ENCODE results near the gene ATP6AP1. TPM values are rescaled to one million over a fixed set of nuclear protein-coding genes. Genes with fewer than 3 reads are reported as not detected.

ATP6AP1 gene
- total RNA-seq, 1 donor, result 61.9 TPM

DNA sequence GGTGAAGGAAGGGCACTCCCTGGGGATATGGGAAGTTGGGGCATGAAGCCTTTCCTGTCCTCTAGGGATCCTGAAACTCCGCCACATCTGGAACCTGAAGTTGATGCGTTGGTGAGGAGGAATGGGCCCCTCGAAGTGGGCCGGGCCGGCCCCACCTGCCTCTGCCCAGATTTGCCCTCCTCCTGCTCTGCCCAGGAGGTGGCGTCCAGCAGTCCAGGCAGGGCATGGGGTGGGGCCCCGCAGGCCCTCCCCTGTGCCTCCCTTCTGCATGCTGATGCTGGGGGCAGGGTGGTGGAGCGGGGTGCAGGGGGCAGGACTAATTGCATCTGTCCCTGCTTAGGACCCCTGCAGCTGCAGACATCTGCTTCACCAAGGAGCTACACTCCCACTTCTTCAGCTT lies 15.3 kb upstream of the ATP6AP1 start:
- no peaks in the 10 kb centered on the region for H3K27me3 ChIP-seq (ENCODE audit: insufficient read depth, low read length)
- H2AFZ ChIP-seq (ENCODE audit: low read length), result no peak overlapping the region
- no peak overlapping the region for H3K27ac ChIP-seq (ENCODE audit: low read depth, low read length)
- no peak overlapping the region for H3K4me2 ChIP-seq (ENCODE audit: insufficient read depth, low read length)
- H3K36me3 ChIP-seq (ENCODE audit: insufficient read depth, low read length), result no peaks in the 10 kb centered on the region
- H3K4me1 ChIP-seq (ENCODE audit: insufficient read depth, low read length), result peaks cover 11% of the 10 kb centered on the region
- peaks cover 6% of the 10 kb centered on the region for H4K20me1 ChIP-seq (ENCODE audit: insufficient read depth, low read length)
- no peak for DNase-seq (ENCODE audit: insufficient read length, low spot score, missing footprints)
- no peak overlapping the region for H3K4me3 ChIP-seq (ENCODE audit: insufficient read depth, low read length)
- TF ChIP-seq, protein P1, sequence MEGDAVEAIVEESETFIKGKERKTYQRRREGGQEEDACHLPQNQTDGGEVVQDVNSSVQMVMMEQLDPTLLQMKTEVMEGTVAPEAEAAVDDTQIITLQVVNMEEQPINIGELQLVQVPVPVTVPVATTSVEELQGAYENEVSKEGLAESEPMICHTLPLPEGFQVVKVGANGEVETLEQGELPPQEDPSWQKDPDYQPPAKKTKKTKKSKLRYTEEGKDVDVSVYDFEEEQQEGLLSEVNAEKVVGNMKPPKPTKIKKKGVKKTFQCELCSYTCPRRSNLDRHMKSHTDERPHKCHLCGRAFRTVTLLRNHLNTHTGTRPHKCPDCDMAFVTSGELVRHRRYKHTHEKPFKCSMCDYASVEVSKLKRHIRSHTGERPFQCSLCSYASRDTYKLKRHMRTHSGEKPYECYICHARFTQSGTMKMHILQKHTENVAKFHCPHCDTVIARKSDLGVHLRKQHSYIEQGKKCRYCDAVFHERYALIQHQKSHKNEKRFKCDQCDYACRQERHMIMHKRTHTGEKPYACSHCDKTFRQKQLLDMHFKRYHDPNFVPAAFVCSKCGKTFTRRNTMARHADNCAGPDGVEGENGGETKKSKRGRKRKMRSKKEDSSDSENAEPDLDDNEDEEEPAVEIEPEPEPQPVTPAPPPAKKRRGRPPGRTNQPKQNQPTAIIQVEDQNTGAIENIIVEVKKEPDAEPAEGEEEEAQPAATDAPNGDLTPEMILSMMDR (IDR thresholded peaks at IDR 0.05; ENCODE audit: extremely low read depth, low read depth, low read length), result no peak
- H3K9me3 ChIP-seq (ENCODE audit: low read depth, low read length), result no peaks in the 10 kb centered on the region
- peaks cover 18% of the 10 kb centered on the region for H3K79me2 ChIP-seq (ENCODE audit: insufficient read depth, low read length)

DNA sequence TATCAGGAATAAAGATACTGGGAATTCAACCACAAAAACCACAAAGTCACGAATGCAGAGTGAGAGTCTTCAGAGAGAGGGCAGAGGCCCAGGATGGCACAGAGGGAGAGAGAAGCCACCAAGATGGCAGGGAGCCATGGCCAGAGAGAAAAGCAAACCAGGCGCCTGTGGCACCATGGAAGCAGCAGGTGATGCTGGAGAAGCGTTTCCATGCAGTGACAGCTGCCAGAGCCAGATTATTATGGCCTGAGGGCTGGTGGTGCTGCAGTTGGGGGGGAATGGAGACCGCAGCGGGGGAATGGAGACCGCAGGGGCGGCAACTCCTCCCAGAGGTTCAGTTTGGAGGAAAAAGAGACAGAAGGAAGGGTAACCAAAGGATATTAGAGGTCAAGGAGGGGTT lies 11.3 kb upstream of the ATP6AP1 start:
- no peak overlapping the region for H3K4me2 ChIP-seq (ENCODE audit: insufficient read depth, low read length)
- peaks cover 5% of the 10 kb centered on the region for H3K79me2 ChIP-seq (ENCODE audit: insufficient read depth, low read length)
- H3K4me1 ChIP-seq (ENCODE audit: insufficient read depth, low read length), result no peaks in the 10 kb centered on the region
- H2AFZ ChIP-seq (ENCODE audit: low read length), result no peak overlapping the region
- no peak overlapping the region for H3K4me3 ChIP-seq (ENCODE audit: insufficient read depth, low read length)
- no peaks in the 10 kb centered on the region for H3K27me3 ChIP-seq (ENCODE audit: insufficient read depth, low read length)
- TF ChIP-seq, protein P1 (IDR thresholded peaks at IDR 0.05; ENCODE audit: extremely low read depth, low read depth, low read length), result no peak
- H3K9me3 ChIP-seq (ENCODE audit: low read depth, low read length), result no peaks in the 10 kb centered on the region
- H3K36me3 ChIP-seq (ENCODE audit: insufficient read depth, low read length), result no peaks in the 10 kb centered on the region
- peaks cover 4% of the 10 kb centered on the region for H4K20me1 ChIP-seq (ENCODE audit: insufficient read depth, low read length)
- no peak overlapping the region for H3K27ac ChIP-seq (ENCODE audit: low read depth, low read length)
- no peak for DNase-seq (ENCODE audit: insufficient read length, low spot score, missing footprints)

DNA sequence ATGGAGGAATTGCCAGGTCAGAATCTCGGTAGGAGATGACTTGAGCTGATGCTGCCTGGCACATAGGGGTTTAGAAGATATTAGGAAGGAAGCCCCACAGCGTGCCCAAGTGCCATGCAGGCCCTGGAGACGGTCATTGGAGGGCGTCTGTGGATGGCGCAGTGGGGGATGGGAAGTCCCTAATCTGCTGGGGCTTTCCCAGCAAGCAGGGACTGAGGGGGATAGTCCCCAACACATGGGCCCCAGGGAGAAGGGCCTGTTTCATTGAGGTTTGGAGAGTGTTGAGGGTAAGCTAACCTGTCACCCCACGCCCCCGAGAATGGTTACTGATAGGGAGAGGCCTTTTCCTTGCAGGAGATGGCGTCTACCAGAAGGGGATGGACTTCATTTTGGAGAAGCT lies 9.3 kb upstream of the ATP6AP1 start:
- TF ChIP-seq, protein P1 (IDR thresholded peaks at IDR 0.05; ENCODE audit: extremely low read depth, low read depth, low read length), result no peak
- H3K36me3 ChIP-seq (ENCODE audit: insufficient read depth, low read length), result no peaks in the 10 kb centered on the region
- no peak overlapping the region for H3K4me2 ChIP-seq (ENCODE audit: insufficient read depth, low read length)
- no peak for DNase-seq (ENCODE audit: insufficient read length, low spot score, missing footprints)
- no peak overlapping the region for H3K27ac ChIP-seq (ENCODE audit: low read depth, low read length)
- no peaks in the 10 kb centered on the region for H3K27me3 ChIP-seq (ENCODE audit: insufficient read depth, low read length)
- no peaks in the 10 kb centered on the region for H3K4me1 ChIP-seq (ENCODE audit: insufficient read depth, low read length)
- no peak overlapping the region for H2AFZ ChIP-seq (ENCODE audit: low read length)
- H3K9me3 ChIP-seq (ENCODE audit: low read depth, low read length), result no peaks in the 10 kb centered on the region
- no peaks in the 10 kb centered on the region for H3K79me2 ChIP-seq (ENCODE audit: insufficient read depth, low read length)
- H3K4me3 ChIP-seq (ENCODE audit: insufficient read depth, low read length), result no peak overlapping the region
- no peaks in the 10 kb centered on the region for H4K20me1 ChIP-seq (ENCODE audit: insufficient read depth, low read length)

DNA sequence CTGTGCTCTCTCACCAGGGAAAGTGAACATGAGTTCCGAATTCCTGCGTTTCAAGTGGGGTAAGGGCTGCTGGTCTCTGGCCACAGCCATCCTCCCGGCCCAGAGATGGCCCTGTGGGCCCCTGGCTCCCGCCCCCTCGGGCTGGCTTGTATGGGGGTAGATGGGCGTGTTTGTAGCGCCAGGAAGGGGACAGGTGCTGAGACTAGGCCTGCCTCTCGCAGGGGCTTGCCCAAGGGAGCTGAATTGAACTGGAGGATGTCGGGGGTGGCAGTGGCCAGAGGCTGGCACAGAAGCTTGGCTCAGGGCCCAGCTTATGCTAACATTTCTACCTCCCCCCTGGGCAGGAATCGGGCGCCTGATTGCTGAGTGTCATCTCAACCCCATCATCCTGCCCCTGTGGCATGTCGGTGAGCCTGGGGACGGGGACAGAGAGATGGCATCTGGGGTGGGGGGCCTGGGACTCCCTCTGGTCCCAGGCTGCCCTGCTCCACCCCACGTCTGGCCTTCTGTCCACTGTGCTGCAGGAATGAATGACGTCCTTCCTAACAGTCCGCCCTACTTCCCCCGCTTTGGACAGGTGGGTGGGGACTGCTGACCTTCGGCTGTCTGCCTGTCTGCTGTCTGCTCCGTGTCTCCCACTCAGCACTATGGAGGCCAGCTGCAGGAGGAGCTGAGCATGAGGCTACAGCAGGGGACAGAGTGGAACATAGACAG lies 8.6 kb upstream of the ATP6AP1 start:
- no peak overlapping the region for H3K27ac ChIP-seq (ENCODE audit: low read depth, low read length)
- no peak overlapping the region for H3K4me3 ChIP-seq (ENCODE audit: insufficient read depth, low read length)
- no peaks in the 10 kb centered on the region for H3K27me3 ChIP-seq (ENCODE audit: insufficient read depth, low read length)
- H3K4me2 ChIP-seq (ENCODE audit: insufficient read depth, low read length), result no peak overlapping the region
- H3K79me2 ChIP-seq (ENCODE audit: insufficient read depth, low read length), result no peaks in the 10 kb centered on the region
- H4K20me1 ChIP-seq (ENCODE audit: insufficient read depth, low read length), result no peaks in the 10 kb centered on the region
- H3K4me1 ChIP-seq (ENCODE audit: insufficient read depth, low read length), result no peaks in the 10 kb centered on the region
- no peaks in the 10 kb centered on the region for H3K9me3 ChIP-seq (ENCODE audit: low read depth, low read length)
- no peak for DNase-seq (ENCODE audit: insufficient read length, low spot score, missing footprints)
- H3K36me3 ChIP-seq (ENCODE audit: insufficient read depth, low read length), result no peaks in the 10 kb centered on the region
- no peak overlapping the region for H2AFZ ChIP-seq (ENCODE audit: low read length)
- TF ChIP-seq, protein P1 (IDR thresholded peaks at IDR 0.05; ENCODE audit: extremely low read depth, low read depth, low read length), result no peak
